Neural progenitor cell (in vitro differentiated cells): ENCODE measurements around the gene BICD1. TPM values are rescaled to one million over a fixed set of nuclear protein-coding genes. Genes with fewer than 3 reads are reported as not detected.
"Not testable (repeated sequence)": the region's sequence is repeated elsewhere in the genome, so short reads cannot be mapped to it uniquely, and the experiment has no call there.

ENCODE experiments used
- DNase-seq: peaks from one replicate; pipeline ENCODE4 v3.0.0-alpha.2; 2016; ENCODE audit warnings: low spot score
- H2AFZ ChIP-seq: fragments of 200-600 bp; sonication (generic); replicated peaks from 2 replicates; pipeline ENCODE4 v1.6.1; 2016; ENCODE audit warnings: antibody characterized with exemption
- H3F3A ChIP-seq: fragments of 200-600 bp; sonication (generic); 2 replicates; pipeline ENCODE4 v1.6.1; 2016; ENCODE audit warnings: antibody characterized with exemption, low read depth
- H3K27ac ChIP-seq: fragments of 200-600 bp; sonication (generic); 2 replicates; pipeline ENCODE4 v1.5.1; 2016; ENCODE audit warnings: mild to moderate bottlenecking
- H3K27me3 ChIP-seq: fragments of 200-600 bp; sonication (generic); 2 replicates; pipeline ENCODE4 v1.6.1; 2016; ENCODE audit warnings: mild to moderate bottlenecking, moderate library complexity
- H3K36me3 ChIP-seq: fragments of 200-600 bp; sonication (generic); 2 replicates; pipeline ENCODE4 v1.5.1; 2016
- H3K4me1 ChIP-seq: fragments of 200-600 bp; sonication (generic); 2 replicates; pipeline ENCODE4 v1.6.1; 2016; ENCODE audit warnings: mixed run types
- H3K4me2 ChIP-seq: fragments of 200-600 bp; sonication (generic); 2 replicates; pipeline ENCODE4 v1.6.1; 2016
- H3K4me3 ChIP-seq: fragments of 200-600 bp; sonication (generic); 2 replicates; pipeline ENCODE4 v1.5.1; 2016
- H3K79me2 ChIP-seq: fragments of 200-600 bp; sonication (generic); 2 replicates; pipeline ENCODE4 v1.6.1; 2016; ENCODE audit warnings: low read depth
- H3K9ac ChIP-seq: fragments of 200-600 bp; sonication (generic); 2 replicates; pipeline ENCODE4 v1.6.1; 2016
- H3K9me3 ChIP-seq: fragments of 200-600 bp; sonication (generic); 2 replicates; pipeline ENCODE4 v1.5.1; 2016; ENCODE audit warnings: low read depth
- H4K20me1 ChIP-seq: fragments of 200-600 bp; sonication (generic); 2 replicates; pipeline ENCODE4 v1.6.1; 2016; ENCODE audit warnings: low read depth
- H3K27ac Mint-ChIP-seq: 3 replicates; pipeline ENCODE4 v1.8.0; 2021; ENCODE audit warnings: mixed read lengths
- H3K27me3 Mint-ChIP-seq: 2 replicates; pipeline ENCODE4 v1.8.0; 2022; ENCODE audit warnings: low read depth, mild to moderate bottlenecking, inconsistent platforms, moderate library complexity, mixed read lengths; ENCODE audit not compliant: insufficient read depth
- H3K36me3 Mint-ChIP-seq: 3 replicates; pipeline ENCODE4 v1.8.0; 2021; ENCODE audit warnings: mixed read lengths
- H3K4me1 Mint-ChIP-seq: 3 replicates; pipeline ENCODE4 v1.8.0; 2021; ENCODE audit warnings: mixed read lengths
- H3K4me3 Mint-ChIP-seq: 3 replicates; pipeline ENCODE4 v1.8.0; 2021; ENCODE audit warnings: mild to moderate bottlenecking, moderate library complexity, mixed read lengths
- H3K9me3 Mint-ChIP-seq: 3 replicates; pipeline ENCODE4 v1.8.0; 2020; ENCODE audit warnings: mixed read lengths
- EZH2 ChIP-seq: fragments of 200-600 bp; sonication (generic); IDR thresholded peaks from 2 replicates; pipeline ENCODE4 v1.6.1; 2017; ENCODE audit warnings: antibody characterized with exemption, mild to moderate bottlenecking, moderate library complexity
- EZH2phosphoT487 ChIP-seq: fragments of 200-600 bp; sonication (generic); IDR thresholded peaks from 2 replicates; pipeline ENCODE4 v1.6.1; 2017; ENCODE audit warnings: antibody characterized with exemption
- total RNA-seq: library from RNA; depleted of rRNA; stranded (reverse); fragments of >200 nt; gene quantifications from 2 replicates; pipeline ENCODE4 v1.2.3, GENCODE V29; 2015; ENCODE audit warnings: low replicate concordance
- TF ChIP-seq, protein P1 (sequence below): fragments of 200-600 bp; sonication (generic); IDR thresholded peaks from 2 replicates; pipeline ENCODE4 v1.5.1; 2017; ENCODE audit warnings: antibody characterized with exemption, mild to moderate bottlenecking

The BICD1 gene
- total RNA-seq, 1 donor from 2014 or later, result 23.6 TPM

DNA sequence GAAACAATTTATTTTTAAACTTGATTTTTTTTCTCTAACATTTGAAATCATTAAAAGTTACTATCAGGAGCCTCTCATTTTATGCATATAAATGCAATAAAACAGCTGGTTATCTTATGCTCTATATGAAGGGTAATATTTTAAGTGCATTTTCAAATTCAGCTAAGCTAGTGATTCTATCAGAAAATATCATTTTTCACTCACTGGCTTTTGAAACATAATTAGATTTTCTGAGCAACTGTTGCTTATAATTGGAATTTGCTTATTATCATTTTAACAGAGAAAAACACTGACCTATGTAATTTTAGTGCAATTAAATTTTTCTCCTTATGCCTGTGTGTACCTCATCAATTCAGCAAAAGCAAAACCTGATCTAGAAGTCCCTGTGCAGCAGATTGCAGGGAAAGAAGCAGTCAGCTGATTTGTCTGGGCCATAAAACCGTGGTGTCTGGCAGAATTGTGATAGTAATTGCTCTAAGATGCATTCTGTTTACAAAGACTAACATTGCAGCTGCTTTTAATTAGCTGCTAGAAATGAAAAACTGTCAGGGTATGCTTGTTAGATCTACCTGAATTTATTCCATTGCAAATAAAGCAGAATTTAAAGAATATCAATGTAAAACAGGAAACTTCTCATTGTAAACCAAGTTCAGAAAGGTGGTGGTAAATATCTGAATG lies 75.0 kb downstream of the BICD1 start:
- no peak overlapping the region for H3K4me2 ChIP-seq
- H3K4me3 ChIP-seq, result no peak overlapping the region
- H3K9me3 Mint-ChIP-seq, result no peaks in the 10 kb centered on the region
- no peaks in the 10 kb centered on the region for H3K27me3 Mint-ChIP-seq
- H3K9me3 ChIP-seq, result no peaks in the 10 kb centered on the region
- H3K4me1 Mint-ChIP-seq, result peaks cover 17% of the 10 kb centered on the region
- H3K9ac ChIP-seq, result no peak overlapping the region
- H3K27ac Mint-ChIP-seq, result no peak overlapping the region
- H3K79me2 ChIP-seq, result peaks cover 53% of the 10 kb centered on the region
- no peaks in the 10 kb centered on the region for H4K20me1 ChIP-seq
- no peaks in the 10 kb centered on the region for H3K36me3 ChIP-seq
- no peak overlapping the region for H3K27ac ChIP-seq
- TF ChIP-seq EZH2, result no peak
- TF ChIP-seq EZH2phosphoT487, result no peak
- TF ChIP-seq, protein P1, sequence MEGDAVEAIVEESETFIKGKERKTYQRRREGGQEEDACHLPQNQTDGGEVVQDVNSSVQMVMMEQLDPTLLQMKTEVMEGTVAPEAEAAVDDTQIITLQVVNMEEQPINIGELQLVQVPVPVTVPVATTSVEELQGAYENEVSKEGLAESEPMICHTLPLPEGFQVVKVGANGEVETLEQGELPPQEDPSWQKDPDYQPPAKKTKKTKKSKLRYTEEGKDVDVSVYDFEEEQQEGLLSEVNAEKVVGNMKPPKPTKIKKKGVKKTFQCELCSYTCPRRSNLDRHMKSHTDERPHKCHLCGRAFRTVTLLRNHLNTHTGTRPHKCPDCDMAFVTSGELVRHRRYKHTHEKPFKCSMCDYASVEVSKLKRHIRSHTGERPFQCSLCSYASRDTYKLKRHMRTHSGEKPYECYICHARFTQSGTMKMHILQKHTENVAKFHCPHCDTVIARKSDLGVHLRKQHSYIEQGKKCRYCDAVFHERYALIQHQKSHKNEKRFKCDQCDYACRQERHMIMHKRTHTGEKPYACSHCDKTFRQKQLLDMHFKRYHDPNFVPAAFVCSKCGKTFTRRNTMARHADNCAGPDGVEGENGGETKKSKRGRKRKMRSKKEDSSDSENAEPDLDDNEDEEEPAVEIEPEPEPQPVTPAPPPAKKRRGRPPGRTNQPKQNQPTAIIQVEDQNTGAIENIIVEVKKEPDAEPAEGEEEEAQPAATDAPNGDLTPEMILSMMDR, result no peak
- H3K4me1 ChIP-seq, result peaks cover 20% of the 10 kb centered on the region
- peaks cover 7% of the 10 kb centered on the region for H3K36me3 Mint-ChIP-seq
- no peak overlapping the region for H3K4me3 Mint-ChIP-seq
- H2AFZ ChIP-seq, result no peak overlapping the region
- H3F3A ChIP-seq, result peaks cover 12% of the 10 kb centered on the region
- no peaks in the 10 kb centered on the region for H3K27me3 ChIP-seq
- no peak for DNase-seq

DNA sequence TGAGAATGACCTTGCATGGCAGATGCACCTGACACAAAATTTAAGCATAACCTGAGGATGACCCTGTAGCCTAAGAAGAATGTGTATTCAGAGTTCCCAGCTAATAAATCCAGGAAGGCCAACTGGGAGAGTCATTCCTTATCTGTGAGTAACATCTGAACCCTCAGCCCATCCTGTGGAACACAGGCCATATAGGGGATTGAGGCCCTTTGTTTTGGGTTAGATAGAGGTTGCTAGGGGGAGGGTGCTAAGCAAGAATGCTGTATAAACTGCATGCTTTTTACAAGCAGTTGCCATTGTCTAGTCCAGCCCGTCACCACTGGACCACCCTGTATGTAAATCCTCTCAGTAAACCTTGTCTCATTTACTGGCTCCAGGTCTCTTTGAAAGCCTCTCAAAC lies 77.0 kb downstream of the BICD1 start:
- Histone ChIP-seq H3F3A (peaks cover 3% of the 10 kb centered on the region), H3K9ac (no peak overlapping the region), H3K4me2 (no peak overlapping the region), H2AFZ (no peak overlapping the region), H3K27ac (no peak overlapping the region), H3K79me2 (peaks cover 40% of the 10 kb centered on the region), H3K27me3 (no peaks in the 10 kb centered on the region), H4K20me1 (no peaks in the 10 kb centered on the region), H3K9me3 (no peaks in the 10 kb centered on the region), H3K4me1 (peaks cover 13% of the 10 kb centered on the region), H3K36me3 (no peaks in the 10 kb centered on the region), H3K4me3 (no peak overlapping the region)
- TF ChIP-seq EZH2phosphoT487 (no peak), EZH2 (no peak)
- TF ChIP-seq, protein P1, result no peak
- no peaks in the 10 kb centered on the region for H3K9me3 Mint-ChIP-seq
- peaks cover 7% of the 10 kb centered on the region for H3K36me3 Mint-ChIP-seq
- H3K27ac Mint-ChIP-seq, result no peak overlapping the region
- H3K27me3 Mint-ChIP-seq, result no peaks in the 10 kb centered on the region
- no peak overlapping the region for H3K4me3 Mint-ChIP-seq
- peak; percentile 23 for DNase-seq
- H3K4me1 Mint-ChIP-seq, result peaks cover 15% of the 10 kb centered on the region

DNA sequence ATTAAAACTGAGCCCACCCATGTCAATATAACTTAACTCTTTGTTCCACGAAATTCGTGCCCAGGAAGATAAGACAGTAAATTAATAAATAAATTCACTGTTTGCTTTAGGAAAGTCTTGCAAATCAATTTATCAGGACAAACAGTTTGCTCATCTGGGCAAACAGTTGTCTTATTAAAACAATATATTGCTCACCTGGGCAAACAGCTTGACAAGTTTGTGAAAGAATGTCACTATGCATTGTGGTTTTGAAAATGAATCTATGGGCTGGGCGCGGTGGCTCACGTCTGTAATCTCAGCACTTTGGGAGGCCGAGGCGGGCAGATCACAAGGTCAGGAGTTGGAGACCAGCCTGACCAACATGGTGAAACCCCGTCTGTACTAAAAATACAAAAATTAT lies 80.5 kb downstream of the BICD1 start:
- not testable (repeated sequence) for H3K4me2 ChIP-seq, H3K27me3 ChIP-seq, H3K9me3 ChIP-seq, H3K4me3 ChIP-seq, H4K20me1 ChIP-seq, H2AFZ ChIP-seq, H3K27ac ChIP-seq, H3K9ac ChIP-seq, H3K27ac Mint-ChIP-seq, H3K4me3 Mint-ChIP-seq, H3K4me1 Mint-ChIP-seq, DNase-seq, H3K27me3 Mint-ChIP-seq, H3K9me3 Mint-ChIP-seq, H3K36me3 ChIP-seq
- Histone ChIP-seq H3F3A (peaks cover 16% of the 10 kb centered on the region), H3K79me2 (peaks cover 22% of the 10 kb centered on the region), H3K4me1 (peaks cover 13% of the 10 kb centered on the region)
- H3K36me3 Mint-ChIP-seq, result peaks cover 11% of the 10 kb centered on the region

DNA sequence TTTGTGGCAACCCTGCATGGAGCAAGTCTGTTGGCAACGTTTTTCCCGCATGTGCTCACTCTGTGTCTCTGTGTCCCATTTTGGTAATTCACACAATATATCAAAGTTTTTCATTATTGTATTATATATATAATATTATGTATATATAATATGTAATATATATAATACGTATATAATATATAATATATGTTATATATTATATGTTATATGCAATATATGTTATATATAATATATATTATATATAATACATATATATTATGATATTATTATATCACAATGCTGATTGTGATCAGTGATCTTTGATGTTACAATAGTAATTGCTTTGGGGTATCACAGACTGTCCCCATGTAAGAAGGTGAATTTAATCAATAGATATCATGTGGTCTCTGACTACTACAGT lies 84.8 kb downstream of the BICD1 start:
- H3K4me3 Mint-ChIP-seq, result no peak overlapping the region
- peak overlapping the region; percentile 88 for H3K27ac ChIP-seq
- H3K9me3 ChIP-seq, result peaks cover 18% of the 10 kb centered on the region
- H3K27me3 Mint-ChIP-seq, result no peaks in the 10 kb centered on the region
- peaks cover 34% of the 10 kb centered on the region for H3K36me3 Mint-ChIP-seq
- H3F3A ChIP-seq, result peaks cover 16% of the 10 kb centered on the region
- peak overlapping the region; percentile 48 for H3K4me2 ChIP-seq
- H3K79me2 ChIP-seq, result peaks cover 9% of the 10 kb centered on the region
- H3K4me1 Mint-ChIP-seq, result no peaks in the 10 kb centered on the region
- peak overlapping the region; percentile 1 for H3K4me3 ChIP-seq
- TF ChIP-seq EZH2phosphoT487, result no peak
- TF ChIP-seq, protein P1, result no peak
- no peaks in the 10 kb centered on the region for H3K27me3 ChIP-seq
- DNase-seq, result no peak
- H2AFZ ChIP-seq, result no peak overlapping the region
- H3K27ac Mint-ChIP-seq, result no peak overlapping the region
- H3K4me1 ChIP-seq, result peaks cover 13% of the 10 kb centered on the region
- no peaks in the 10 kb centered on the region for H4K20me1 ChIP-seq
- peaks cover 40% of the 10 kb centered on the region for H3K9me3 Mint-ChIP-seq
- H3K9ac ChIP-seq, result no peak overlapping the region
- H3K36me3 ChIP-seq, result peaks cover 11% of the 10 kb centered on the region
